ENCODE data around the gene GON7.
"Not testable (repeated sequence)": the region's sequence is repeated elsewhere in the genome, so short reads cannot be mapped to it uniquely, and the experiment has no call there.

DNA sequence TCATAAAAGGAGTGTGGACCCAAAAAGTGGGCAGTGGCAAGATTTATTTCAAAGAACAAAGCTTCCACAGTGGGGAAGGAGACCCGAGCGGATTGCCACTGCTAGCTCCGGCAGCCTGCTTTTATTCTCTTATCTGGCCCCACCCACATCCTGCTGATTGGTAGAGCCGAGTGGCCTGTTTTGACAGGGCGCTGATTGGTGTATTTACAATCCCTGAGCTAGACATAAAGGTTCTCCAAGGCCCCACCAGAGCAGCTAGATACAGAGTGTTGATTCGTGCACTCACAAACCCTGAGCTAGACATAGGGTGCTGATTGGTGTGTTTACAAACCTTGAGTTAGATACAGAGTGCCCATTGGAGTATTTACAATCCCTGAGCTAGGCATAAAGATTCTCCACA is 37.2 kb downstream of the GON7 start:
- TF ChIP-seq, protein P1, sequence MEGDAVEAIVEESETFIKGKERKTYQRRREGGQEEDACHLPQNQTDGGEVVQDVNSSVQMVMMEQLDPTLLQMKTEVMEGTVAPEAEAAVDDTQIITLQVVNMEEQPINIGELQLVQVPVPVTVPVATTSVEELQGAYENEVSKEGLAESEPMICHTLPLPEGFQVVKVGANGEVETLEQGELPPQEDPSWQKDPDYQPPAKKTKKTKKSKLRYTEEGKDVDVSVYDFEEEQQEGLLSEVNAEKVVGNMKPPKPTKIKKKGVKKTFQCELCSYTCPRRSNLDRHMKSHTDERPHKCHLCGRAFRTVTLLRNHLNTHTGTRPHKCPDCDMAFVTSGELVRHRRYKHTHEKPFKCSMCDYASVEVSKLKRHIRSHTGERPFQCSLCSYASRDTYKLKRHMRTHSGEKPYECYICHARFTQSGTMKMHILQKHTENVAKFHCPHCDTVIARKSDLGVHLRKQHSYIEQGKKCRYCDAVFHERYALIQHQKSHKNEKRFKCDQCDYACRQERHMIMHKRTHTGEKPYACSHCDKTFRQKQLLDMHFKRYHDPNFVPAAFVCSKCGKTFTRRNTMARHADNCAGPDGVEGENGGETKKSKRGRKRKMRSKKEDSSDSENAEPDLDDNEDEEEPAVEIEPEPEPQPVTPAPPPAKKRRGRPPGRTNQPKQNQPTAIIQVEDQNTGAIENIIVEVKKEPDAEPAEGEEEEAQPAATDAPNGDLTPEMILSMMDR (IDR thresholded peaks at IDR 0.05; ENCODE audit: insufficient read depth, low read length): not testable (repeated sequence)
- TF ChIP-seq, protein P2, sequence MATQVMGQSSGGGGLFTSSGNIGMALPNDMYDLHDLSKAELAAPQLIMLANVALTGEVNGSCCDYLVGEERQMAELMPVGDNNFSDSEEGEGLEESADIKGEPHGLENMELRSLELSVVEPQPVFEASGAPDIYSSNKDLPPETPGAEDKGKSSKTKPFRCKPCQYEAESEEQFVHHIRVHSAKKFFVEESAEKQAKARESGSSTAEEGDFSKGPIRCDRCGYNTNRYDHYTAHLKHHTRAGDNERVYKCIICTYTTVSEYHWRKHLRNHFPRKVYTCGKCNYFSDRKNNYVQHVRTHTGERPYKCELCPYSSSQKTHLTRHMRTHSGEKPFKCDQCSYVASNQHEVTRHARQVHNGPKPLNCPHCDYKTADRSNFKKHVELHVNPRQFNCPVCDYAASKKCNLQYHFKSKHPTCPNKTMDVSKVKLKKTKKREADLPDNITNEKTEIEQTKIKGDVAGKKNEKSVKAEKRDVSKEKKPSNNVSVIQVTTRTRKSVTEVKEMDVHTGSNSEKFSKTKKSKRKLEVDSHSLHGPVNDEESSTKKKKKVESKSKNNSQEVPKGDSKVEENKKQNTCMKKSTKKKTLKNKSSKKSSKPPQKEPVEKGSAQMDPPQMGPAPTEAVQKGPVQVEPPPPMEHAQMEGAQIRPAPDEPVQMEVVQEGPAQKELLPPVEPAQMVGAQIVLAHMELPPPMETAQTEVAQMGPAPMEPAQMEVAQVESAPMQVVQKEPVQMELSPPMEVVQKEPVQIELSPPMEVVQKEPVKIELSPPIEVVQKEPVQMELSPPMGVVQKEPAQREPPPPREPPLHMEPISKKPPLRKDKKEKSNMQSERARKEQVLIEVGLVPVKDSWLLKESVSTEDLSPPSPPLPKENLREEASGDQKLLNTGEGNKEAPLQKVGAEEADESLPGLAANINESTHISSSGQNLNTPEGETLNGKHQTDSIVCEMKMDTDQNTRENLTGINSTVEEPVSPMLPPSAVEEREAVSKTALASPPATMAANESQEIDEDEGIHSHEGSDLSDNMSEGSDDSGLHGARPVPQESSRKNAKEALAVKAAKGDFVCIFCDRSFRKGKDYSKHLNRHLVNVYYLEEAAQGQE (IDR thresholded peaks at IDR 0.05; ENCODE audit: insufficient replicate concordance, low read depth): not testable (repeated sequence)
- TF ChIP-seq POLR2AphosphoS5 (IDR thresholded peaks at IDR 0.05; ENCODE audit: low read depth); SPI1 (IDR thresholded peaks at IDR 0.05; ENCODE audit: borderline replicate concordance, low read depth); GABPA (IDR thresholded peaks at IDR 0.05; ENCODE audit: low read depth): not testable (repeated sequence)

Measured in HL-60 (cell line).